Endometrium (tissue), 2 donors: ENCODE data around the gene ZNF732.
"Not testable (repeated sequence)": the region's sequence is repeated elsewhere in the genome, so short reads cannot be mapped to it uniquely, and the experiment has no call there.

Experiments
- FAIRE-seq: peaks from 2 replicates; lab custom pipeline; 2012; peaks lifted over from hg19 to GRCh38; lab: Jason Lieb, UNC
- donor health status: control.
- donor health status: control.

Gene ZNF732

GRCh38 chr4:304969-305680, at the start of gene ZNF732:
ZNF732 (minus strand) TSS chr4:305474; CDS start chr4:305310, 164 bp downstream.
- no peak for FAIRE-seq

DNA sequence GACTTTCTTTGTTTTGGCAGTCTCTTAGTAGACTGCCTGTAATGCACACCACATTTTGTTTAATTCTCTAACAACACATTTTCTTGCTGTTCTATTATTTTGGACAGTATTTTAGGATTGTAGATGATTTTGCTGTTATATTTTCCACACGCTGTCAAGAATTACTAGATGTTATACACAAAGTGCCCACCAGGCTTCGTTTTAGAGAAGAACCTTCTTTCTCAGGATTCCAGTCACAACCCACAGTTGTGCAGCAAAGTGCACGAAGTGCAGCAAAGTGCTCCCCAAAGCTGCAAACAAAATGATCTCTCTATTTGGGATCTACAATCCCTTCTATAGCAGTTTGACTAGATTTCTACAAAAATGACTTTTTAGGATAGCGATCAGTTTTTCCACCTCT, 34.7 kb upstream of the ZNF732 start:
- FAIRE-seq, result no peak

DNA sequence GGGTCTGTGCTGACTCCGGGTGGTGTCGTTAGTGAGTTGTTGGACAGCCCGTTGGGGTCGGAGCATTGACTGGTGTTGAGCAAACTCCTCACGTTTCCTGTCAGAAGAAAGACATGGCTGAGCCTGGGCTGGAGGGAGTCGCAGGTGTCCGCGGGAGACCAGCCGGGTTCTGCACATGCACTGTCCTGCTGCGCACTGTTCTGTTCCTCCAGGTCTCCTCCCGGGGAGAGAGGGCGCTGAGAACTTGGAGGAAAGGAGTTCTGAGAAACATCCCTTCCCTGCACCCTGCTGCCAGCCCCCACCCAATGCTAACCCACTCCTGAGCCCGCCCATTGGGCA, 33.5 kb upstream of the ZNF732 start:
- no peak for FAIRE-seq

DNA sequence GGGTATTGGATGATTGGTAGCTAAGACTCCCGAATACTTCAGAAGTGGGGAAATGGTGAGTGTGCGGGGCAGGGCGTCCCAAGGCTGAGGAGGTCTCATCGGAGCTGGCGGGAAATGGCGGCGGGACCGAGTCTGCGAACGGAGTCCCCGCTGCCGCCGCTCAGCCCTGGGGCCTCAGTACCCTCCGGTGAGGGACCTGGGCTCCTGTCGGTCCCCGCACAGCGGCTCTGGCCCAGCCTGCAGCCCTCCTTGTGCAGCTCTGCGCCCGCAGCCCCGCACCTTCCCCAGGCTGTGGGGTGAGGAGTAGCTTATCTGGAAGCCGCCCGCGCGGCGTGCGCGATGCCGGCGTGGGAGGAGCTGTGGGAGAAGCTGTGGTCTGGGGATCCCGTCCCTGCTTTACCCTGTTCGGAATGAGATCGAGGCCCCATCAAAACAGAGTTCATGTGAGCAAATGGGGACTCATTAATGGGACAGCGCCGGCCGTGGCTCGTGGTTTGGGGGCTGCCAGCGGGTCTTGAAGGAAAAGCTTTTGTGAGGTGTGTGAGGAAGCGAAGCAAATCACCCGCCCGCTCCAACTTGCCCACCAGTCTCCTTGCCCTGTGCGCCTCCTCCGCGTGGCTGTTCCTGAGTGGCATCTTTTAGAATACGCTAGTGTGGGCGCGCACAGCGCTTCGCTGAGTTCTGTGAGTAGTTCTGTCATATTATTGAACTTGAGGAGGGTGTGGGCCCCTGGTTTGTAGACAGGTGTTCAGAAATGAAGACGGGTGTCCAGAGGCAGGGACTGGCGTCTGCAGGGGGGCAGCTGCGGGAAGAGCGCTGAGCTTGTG, 32.9 kb upstream of the ZNF732 start:
- no peak for FAIRE-seq

GRCh38 chr4:337143-337931, 32.1 kb upstream of the ZNF732 start, which contains the start of gene ZNF141:
ZNF141 (plus strand) TSS chr4:337814; CDS start chr4:337984, 170 bp downstream.
- peak; percentile 99 for FAIRE-seq

DNA sequence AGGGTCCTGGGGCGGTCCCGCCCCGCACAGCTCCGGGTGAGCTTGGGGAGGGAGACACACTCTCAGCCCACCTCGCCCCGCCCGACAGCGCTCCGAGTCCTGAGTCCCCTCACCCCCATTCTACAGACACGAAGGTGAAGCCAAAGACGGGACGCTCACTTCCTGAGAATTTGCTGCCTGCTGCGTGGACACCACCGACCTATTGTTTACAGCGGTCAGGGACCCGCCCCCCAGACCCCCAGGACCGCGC, 31.5 kb upstream of the ZNF732 start:
- no peak for FAIRE-seq

- FAIRE-seq, result no peak
Observed at GRCh38 chr4:336099-336892, 31.0 kb upstream of the ZNF732 start.

DNA sequence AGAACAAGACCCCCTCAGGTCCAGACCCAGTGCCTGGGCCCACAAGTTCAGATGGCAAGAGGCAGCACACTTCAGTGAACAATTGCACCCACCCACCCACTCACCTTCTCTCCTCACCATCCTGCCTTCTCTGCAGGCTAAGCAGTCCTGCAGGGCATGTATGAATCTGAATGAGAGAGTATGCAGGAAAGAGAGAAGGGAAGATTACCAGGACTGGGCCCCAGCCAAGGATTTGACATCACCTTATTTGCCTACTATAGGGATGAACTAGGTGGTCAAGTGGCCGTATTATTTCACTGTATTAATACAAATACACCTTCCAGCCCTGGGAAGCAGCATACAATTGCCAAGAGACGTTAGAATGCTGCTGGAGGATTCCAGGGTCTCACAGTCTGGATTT, 30.2 kb upstream of the ZNF732 start:
- no peak for FAIRE-seq

DNA sequence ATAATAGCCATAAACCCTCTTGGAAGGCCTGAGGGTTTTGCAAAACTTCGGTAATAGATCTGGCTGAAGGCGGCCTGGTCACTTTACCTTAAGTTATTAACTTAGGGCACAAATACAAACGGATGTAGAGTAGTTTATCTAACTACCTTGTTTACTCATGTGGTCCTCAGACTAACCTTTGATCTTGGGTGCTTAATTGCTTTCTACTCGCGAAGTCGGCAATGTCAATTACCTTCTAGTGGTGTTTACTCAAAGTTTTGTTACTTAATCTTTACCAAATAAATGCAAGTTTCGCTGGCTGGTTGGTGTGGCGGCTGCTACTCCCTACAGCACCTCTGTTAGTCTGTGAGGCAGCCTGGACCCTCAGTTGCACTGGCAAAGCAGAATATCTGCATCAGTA, 23.5 kb upstream of the ZNF732 start:
- FAIRE-seq, result no peak

- peak; percentile 94 for FAIRE-seq
Observed at GRCh38 chr4:314296-314903, 9.1 kb upstream of the ZNF732 start.

DNA sequence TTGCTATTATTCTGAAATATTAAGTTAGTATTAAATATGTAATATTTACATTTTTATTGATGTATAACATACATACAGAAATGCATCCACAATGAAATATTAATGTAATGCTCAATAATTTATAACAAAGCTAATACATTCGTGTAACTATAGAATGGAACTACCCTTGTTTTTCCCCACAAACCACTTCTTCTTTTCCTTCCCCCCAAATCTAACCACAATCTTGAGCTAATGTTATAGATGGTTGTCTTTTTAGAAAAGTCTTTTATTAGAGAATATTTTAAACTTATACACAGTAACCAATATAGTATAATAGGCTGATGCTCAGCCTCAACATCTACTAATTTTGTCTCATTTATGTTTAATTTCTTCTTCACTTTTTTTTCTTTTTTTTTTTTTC, 4.5 kb upstream of the ZNF732 start:
- no peak for FAIRE-seq

GRCh38 chr4:306551-306961, 1.3 kb upstream of the ZNF732 start:
- no peak for FAIRE-seq

DNA sequence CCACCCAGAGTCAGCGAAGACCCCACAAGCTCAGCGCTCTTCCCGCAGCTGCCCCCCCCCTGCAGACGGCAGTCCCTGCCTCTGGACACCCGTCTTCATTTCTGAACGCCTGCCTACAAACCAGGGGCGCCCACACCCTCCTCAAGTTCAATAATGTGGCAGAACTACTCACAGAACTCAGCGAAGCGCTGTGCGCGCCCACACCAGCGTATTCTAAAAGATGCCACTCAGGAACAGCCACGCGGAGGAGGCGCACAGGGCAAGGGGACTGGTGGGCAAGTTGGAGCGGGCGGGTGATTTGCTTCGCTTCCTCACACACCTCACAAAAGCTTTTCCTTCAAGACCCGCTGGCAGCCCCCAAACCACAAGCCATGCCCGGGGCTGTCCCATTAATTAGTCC, 758 bp downstream of the ZNF732 start:
- not testable (repeated sequence) for FAIRE-seq

- FAIRE-seq, result no peak
Observed at GRCh38 chr4:302381-302780, 2.9 kb downstream of the ZNF732 start.

DNA sequence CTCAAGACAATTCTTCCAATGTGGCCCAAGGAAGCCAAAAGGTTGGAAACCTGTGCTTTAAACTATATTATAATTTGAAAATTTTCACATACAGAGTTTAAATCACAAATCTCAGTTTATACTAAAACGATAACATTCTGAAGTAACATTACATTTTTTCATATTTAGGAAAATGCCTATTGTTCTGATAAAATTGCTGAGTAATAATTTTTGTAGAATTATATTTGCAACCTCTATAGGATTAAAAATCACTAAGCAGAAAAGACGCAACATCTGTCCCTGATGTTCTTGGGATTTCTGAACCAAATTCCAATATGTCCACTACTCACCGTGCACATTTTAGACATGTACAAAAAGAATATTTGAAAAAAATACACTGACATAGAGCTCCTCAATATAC, 10.5 kb downstream of the ZNF732 start:
- no peak for FAIRE-seq

GRCh38 chr4:288891-289290, 16.4 kb downstream of the ZNF732 start:
- no peak for FAIRE-seq

GRCh38 chr4:273309-274017, 31.8 kb downstream of the ZNF732 start:
- FAIRE-seq, result no peak

- no peak for FAIRE-seq
Observed at GRCh38 chr4:271492-272103, 33.7 kb downstream of the ZNF732 start.

DNA sequence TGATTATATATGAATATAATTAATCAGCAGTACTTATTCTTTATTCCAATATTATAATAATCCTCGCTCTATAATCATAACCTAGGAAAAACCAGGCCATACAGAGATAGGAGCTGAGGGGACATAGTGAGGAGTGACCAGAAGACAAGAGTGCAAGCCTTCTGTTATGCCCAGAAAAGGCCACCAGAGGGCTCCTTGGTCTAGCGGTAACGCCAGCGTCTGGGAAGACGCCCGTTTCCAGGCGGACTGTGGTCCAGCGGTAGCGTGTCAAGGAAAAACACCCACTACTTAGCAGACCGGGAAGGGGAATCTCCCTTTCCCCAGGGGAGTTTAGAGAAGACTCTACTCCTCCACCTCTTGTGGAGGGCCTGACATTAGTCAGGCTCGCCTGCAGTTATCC, 46.0 kb downstream of the ZNF732 start:
- not testable (repeated sequence) for FAIRE-seq

DNA sequence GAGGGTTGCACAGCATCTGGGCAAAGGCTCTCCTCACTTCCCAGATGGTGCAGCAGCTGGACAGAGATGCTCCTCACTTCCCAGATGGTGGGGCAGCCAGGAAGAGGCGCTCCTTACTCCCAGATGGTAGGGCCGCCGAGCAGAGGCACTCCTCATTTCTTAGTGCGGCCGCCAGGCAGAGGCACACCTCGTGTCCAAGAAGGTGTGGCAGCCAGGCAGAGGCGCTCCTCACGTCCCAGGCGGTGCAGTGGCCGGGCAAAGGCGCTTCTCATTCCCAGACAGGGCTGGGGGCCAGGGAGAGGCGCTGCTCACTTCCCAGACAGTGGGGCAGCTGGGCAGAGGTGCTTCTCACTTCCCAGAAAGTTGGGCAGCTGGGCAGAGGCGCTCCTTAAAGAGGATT, 48.8 kb downstream of the ZNF732 start:
- FAIRE-seq, result no peak
